Fibroblast of lung (primary cell): Measurements from ENCODE around the gene ZNF41.

Experiments
- CTCF ChIP-seq, 2 donors: IDR thresholded peaks in 1 of 2; conservative IDR thresholded peaks in 1 of 2; 1 replicate in 1 of 2; 2 replicates in 1 of 2; pipeline ENCODE4 v1.5.1; 2011 to 2012; ENCODE audit warnings: low read length in 2 of 2, control low read depth in 1 of 2, inconsistent platforms in 1 of 2, low read depth in 1 of 2, mild to moderate bottlenecking in 1 of 2
- EZH2 ChIP-seq: IDR thresholded peaks from 2 replicates; pipeline ENCODE4 v1.5.1; 2012; ENCODE audit warnings: low read length, control low read depth, mild to moderate bottlenecking; ENCODE audit errors: missing control alignments

GRCh38 chrX:47501226-47502074 lies 18.4 kb upstream of the ZNF41 start:
- TF ChIP-seq CTCF (conservative IDR thresholded peaks at IDR 0.05 in 1 of 2, IDR thresholded peaks at IDR 0.05 in 1 of 2; ENCODE audit: low read depth in 1 of 2, low read length in 2 of 2) (no peak), EZH2 (no peak)
